DMS114 treated with DMSO at 0.1 percent for 48 hours (cell line): Measurements from ENCODE around the gene FAM221A.
"Not testable (repeated sequence)": the region's sequence is repeated elsewhere in the genome, so short reads cannot be mapped to it uniquely, and the experiment has no call there.

ENCODE experiments used
- DNase-seq: peaks from one replicate; lab custom pipeline; 2025; ENCODE audit not compliant: unreplicated experiment; lab: John Stamatoyannopoulos, UW

The FAM221A gene, protein sequence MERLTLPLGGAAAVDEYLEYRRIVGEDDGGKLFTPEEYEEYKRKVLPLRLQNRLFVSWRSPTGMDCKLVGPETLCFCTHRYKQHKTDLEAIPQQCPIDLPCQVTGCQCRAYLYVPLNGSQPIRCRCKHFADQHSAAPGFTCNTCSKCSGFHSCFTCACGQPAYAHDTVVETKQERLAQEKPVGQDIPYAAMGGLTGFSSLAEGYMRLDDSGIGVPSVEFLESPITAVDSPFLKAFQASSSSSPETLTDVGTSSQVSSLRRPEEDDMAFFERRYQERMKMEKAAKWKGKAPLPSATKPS

GRCh38 chr7:23679898-23680413, at the start of gene FAM221A:
FAM221A (plus strand) TSS chr7:23680199; CDS start chr7:23680219, 20 bp downstream.
- DNase-seq, result peak; percentile 75

DNA sequence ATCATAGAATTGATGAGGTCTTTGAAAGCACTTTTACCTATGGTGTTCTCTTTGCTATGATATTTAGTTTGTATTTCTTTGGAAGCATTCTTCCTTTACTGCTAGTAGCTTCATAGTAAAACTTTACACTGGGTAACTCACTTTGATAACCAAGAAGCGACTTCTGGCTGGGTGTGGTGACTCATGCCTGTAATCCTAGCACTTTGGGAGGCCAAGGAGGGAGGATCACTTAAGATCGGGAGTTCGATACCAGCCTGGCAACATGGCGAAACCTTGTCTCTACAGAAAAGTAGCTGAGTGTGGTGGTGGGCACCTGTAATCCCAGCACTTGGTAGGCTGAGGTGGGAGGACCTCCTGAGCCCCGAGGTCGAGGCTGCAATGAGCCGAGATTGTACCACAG, 46.6 kb upstream of the FAM221A start:
- DNase-seq, result no peak

GRCh38 chr7:23645822-23646221, 34.2 kb upstream of the FAM221A start:
- DNase-seq, result no peak

- no peak for DNase-seq
These were observed 26.1 kb upstream of the FAM221A start for GRCh38 chr7:23653942-23654341.

GRCh38 chr7:23654508-23654907, 25.5 kb upstream of the FAM221A start:
- no peak for DNase-seq

DNA sequence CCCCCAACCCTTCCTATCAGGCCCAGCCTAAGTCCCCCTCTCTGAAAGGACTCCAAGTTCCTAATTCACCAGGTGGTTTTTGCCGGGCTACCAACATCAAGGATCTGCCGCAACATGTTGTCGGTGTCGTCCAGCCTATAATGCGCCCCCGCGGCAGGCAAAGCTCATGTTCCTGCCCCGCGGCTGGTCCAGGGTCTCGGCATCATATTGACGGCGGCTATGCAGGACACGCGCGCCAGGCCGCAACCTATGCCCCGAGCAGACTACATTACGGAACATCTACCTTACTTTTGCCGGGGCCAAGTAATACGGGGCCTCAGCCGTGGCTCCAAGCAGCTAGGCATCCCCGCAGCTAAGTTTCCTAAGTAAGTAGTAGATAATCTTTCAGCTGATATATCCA, 24.6 kb upstream of the FAM221A start:
- no peak for DNase-seq

- DNase-seq, result no peak
These were observed 21.1 kb upstream of the FAM221A start for GRCh38 chr7:23658831-23659427.

DNA sequence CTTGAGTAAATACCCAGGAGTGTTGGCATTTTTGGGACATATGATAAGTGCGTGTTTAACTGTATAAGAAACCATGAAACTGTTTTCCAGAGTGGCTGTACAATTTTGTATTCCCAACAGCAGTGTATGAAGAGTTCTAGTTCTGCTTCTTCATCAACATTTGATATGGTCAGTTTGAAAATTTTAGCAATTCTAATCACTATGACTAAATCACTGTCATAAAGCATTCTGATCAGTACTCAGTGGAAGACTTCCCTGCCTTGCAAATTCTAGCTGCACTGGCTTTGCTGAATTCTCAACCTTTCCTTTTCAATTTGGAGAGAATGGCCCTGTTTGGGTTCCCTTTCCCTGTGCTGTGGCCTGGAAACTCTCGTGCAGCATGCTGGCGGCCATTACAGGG, 18.6 kb upstream of the FAM221A start:
- DNase-seq, result no peak

DNA sequence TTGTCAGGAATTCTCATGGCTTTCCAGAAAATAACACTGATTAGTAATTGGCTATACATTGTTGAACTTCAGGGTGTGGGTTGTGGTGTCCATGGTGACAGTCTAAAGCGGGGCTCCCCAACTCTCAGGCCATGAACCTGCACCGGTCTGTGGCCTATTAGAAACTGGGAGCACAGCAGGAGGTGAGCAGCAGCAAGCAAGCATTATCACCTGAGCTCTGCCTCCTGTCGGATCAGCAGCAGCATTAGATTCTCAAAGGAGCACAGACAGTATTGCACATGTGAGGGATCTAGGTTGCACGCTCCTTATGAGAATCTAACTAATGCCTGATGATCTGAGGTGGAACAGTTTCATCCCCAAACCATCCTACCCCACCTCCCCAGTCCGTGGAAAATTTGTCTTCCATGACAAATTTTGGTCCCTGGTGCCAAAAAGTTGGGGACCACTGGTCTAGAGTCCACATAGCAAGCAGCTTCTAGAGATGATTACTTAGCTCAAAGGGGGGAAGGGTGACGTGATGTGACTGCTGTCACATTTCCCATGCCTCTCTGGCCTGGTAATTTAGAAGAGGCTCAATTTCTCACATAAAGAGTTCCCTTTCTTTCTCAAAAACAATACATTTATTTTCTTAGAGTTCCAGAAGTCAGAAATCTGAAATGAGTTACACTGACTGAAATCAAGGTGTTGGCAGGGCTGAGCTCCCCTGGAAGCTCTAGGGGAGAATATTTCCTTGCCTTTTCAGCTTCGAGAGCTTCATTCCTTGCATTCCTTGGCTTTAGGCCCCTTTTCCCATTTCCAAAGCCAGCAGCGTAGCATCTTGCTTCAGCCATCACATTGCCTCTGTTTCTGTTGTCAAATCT, 17.6 kb upstream of the FAM221A start:
- no peak for DNase-seq

DNA sequence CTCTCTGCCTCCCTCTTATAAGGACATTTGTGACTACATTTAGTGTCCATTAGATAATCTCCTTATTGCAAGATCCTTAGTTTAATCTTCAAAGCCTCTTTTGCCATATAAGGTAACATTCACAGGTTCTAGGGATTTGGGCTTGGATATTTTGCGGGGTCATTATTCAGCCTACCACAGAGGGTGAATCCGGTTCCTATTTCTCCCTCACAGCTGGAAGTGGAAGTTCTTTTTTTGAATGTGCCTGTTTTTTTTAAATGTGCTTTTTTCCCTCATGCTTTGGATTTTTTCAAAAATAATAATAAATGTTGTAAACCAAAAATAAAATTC, 17.1 kb upstream of the FAM221A start:
- DNase-seq, result no peak

DNA sequence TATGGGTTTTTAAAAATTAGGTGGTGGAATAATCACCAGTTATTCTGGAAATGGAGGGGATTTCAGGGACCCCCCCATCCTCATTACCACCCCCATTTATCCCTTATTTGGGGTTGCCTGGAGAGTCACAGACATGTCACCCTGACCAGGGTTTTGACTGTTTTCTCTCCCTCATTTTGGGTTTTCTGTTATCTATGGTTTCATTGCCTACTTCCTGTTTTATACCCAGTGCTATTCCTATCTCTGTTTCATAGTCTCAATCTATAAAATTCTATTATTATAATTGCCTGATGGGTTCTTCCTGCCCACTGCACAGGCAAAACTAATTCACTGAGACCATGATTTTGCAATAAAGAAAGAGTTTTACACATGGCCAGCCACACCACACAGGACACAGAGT, 15.9 kb upstream of the FAM221A start:
- DNase-seq, result no peak

GRCh38 chr7:23672033-23672432, 8.0 kb upstream of the FAM221A start:
- DNase-seq, result no peak

GRCh38 chr7:23680414-23681405, 711 bp downstream of the FAM221A start:
- peak; percentile 14 for DNase-seq

DNA sequence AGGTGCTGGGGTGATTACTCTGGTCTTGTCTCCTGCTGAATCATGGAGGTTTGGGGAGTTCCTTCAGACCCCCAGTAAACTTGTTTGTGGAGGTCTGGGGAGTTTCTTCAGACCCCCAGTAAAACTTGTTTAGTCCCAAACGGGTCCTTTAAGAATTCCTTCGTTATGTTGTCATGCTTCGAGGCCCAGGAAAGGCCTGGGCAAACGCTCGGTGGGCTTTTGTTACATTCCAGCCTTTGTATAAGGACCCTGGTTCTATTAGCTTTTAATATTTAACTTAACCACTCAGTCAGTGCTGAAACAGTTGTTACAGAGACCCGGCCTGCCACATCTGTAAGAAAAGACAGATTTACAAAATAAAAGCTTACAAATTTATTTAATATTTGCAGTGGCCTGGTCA, 4.0 kb downstream of the FAM221A start:
- not testable (repeated sequence) for DNase-seq

- DNase-seq, result no peak
These were observed 5.7 kb downstream of the FAM221A start for GRCh38 chr7:23685731-23686130.

DNA sequence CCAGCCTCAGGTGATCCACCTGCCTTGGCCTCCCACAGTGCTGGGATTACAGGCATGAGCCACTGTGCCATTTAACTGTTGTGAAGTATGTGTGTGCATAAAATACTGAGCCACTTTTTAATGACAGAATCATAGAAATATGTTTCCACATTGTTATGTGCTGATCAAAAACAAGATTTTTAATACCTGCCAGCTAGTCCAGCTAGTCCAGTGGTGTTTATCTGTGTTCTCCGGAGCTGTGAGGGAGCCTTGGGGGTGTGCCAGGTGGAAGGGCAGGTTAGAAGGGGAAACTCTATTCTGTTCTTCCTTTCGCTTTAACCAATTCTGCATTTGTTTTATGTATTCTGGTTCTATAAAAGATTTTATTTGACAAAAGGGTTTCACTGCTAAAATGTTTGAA, 7.0 kb downstream of the FAM221A start:
- no peak for DNase-seq

GRCh38 chr7:23689165-23689564, 9.2 kb downstream of the FAM221A start:
- no peak for DNase-seq

GRCh38 chr7:23691320-23691719, 11.3 kb downstream of the FAM221A start:
- DNase-seq, result no peak

DNA sequence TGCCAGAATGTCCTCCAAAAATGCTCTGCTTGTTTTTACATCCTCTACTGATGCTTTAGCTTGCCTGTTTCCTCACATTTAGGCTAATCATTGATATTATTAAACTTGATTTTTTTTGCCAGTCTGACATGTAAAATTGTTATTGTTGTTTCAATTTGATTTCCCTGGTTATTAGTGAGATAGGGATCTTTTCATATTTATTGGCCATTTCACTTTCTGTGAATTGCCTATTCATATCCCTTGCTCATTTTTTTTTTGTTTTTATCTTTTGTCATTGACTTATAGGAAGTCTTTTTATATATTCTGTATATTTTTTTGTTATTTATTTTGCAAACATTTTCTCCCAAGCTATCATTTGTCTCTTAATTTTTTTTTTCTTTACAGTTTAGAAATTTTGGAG, 13.2 kb downstream of the FAM221A start:
- DNase-seq, result no peak

DNA sequence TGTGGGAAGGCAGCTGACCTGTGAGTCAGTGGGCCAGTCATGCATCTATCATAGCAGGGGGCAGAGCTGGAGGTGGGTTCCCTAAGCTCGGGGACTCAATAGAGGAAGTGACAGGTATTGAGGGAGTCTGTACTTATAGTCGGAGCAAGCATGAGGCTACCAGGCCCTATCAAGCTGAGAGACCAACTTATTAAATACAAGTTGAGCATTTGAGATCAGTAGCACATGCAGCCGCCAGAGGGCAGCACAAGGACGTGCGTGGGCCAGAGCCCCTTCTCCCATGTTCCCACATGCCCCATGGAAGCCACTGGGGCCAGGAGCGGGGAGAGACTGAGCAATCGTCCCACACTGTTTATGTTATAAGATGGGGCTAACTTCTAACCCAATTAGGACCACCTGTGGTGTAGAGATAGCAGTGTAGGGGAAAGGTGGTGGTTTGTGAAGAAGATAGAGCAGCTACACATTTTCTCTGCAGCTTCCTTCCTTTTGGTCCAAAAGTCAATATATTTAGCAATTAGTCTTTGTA, 17.0 kb downstream of the FAM221A start:
- peak; percentile 26 for DNase-seq
